ENCODE measurements around the gene PADI3.

GRCh38 chr1:17246971-17247370 lies 1.9 kb upstream of the PADI3 start:
- TF ChIP-seq EP300 (IDR thresholded peaks at IDR 0.05; ENCODE audit: low read depth): no peak
- no peak for TF ChIP-seq POLR2AphosphoS5 (IDR thresholded peaks at IDR 0.05)
- TF ChIP-seq CTCF (IDR thresholded peaks at IDR 0.05): no peak
- TF ChIP-seq POLR2A (IDR thresholded peaks at IDR 0.05): no peak
